Stomach (tissue), 9 donors: Measurements from ENCODE around the gene NSDHL. TPM values are rescaled to one million over a fixed set of nuclear protein-coding genes. Genes with fewer than 3 reads are reported as not detected.
"Not testable (repeated sequence)": the region's sequence is repeated elsewhere in the genome, so short reads cannot be mapped to it uniquely, and the experiment has no call there.

Experiments
- DNase-seq, 2 donors: peaks; one replicate each; pipeline versions ENCODE4 v3.0.0 to v3.0.0-alpha.2; 2013 to 2019
- H3K27ac ChIP-seq, 5 donors: fragments of 200-600 bp in 4 of 5; sonication (generic) in 4 of 5; one replicate each; pipeline ENCODE4 v1.5.1; 2013 to 2019; ENCODE audit warnings: mild to moderate bottlenecking in 1 of 5, moderate library complexity in 1 of 5
- H3K27me3 ChIP-seq, 3 donors: fragments of 200-600 bp; sonication (generic); one replicate each; pipeline ENCODE4 v1.5.1; 2017 to 2019; ENCODE audit warnings: mixed run types in 1 of 3
- H3K36me3 ChIP-seq, 4 donors: fragments of 200-600 bp; sonication (generic); 1 replicate in 3 of 4; 2 replicates in 1 of 4; pipeline ENCODE4 v1.5.1; 2016 to 2019
- H3K4me1 ChIP-seq, 4 donors: fragments of 200-600 bp; sonication (generic); one replicate each; pipeline ENCODE4 v1.5.1; 2016 to 2019
- H3K4me3 ChIP-seq, 4 donors: fragments of 200-600 bp; sonication (generic) in 3 of 4; one replicate each; pipeline ENCODE4 v1.5.1; 2016 to 2019; ENCODE audit warnings: mild to moderate bottlenecking in 1 of 4
- H3K9me3 ChIP-seq, 4 donors: fragments of 200-600 bp; sonication (generic); one replicate each; pipeline ENCODE4 v1.5.1; 2016 to 2019
- EP300 ChIP-seq: sonication (generic); formaldehyde crosslinking; IDR thresholded peaks from one replicate; pipeline ENCODE4 v1.6.1; 2017; ENCODE audit warnings: antibody characterized with exemption
- POLR2A ChIP-seq, 4 donors: fragments of 450-650 bp; IDR thresholded peaks; one replicate each; pipeline ENCODE4 v1.6.1; 2016; ENCODE audit warnings: antibody characterized with exemption in 4 of 4, control low read depth in 2 of 4, mild to moderate bottlenecking in 1 of 4, moderate library complexity in 1 of 4
- POLR2AphosphoS5 ChIP-seq, 3 donors: sonication (generic); formaldehyde crosslinking; IDR thresholded peaks; one replicate each; pipeline ENCODE4 v1.6.1; 2016; ENCODE audit warnings: antibody characterized with exemption in 3 of 3
- WGBS, 5 donors: extraction: QIAGEN DNeasy Blood & Tissue Kit in 3 of 5; methylation state at CpG; one replicate each; pipeline versions ENCODE4 v1.1.5 to v1.1.7; 2013 to 2018; 5-methylcytosine and 5-hydroxymethylcytosine counted together
- intact Hi-C: fragments of 100-400 bp; cut with DNase I; formaldehyde crosslinking; loops from one replicate; pipeline ENCODE4 v1.15.1; 2023; ENCODE audit warnings: low total_unique reads
- polyA plus RNA-seq, 3 donors: library from polyadenylated mRNA; stranded (reverse); fragments of 200-250 nt; gene quantifications; one replicate each; pipeline ENCODE4 v1.2.3, GENCODE V29; 2013
- total RNA-seq, 5 donors: library from RNA; depleted of rRNA; stranded (reverse); fragments of >200 nt; gene quantifications; one replicate each; pipeline versions ENCODE4 v1.1.0 to v1.2.3, GENCODE V29; 2014 to 2016
- TF ChIP-seq, protein P1 (sequence below), 7 experiments: fragments of 450-650 bp in 4 of 7; fragments of 200-600 bp in 3 of 7; sonication (generic) in 3 of 7; IDR thresholded peaks; one replicate each; pipeline ENCODE4 v1.5.1; 2016 to 2019; ENCODE audit warnings: antibody characterized with exemption in 7 of 7, control low read depth in 2 of 7, mild to moderate bottlenecking in 1 of 7
- donor health status: healthy with polysubstance abuse.
- donor health status: Bipolar disorder and iron deficiency.
- donor health status: healthy.

The NSDHL gene
- total and polyA plus RNA-seq, 8 donors, result 0.58 to 45.5 (median 8.9) TPM

DNA sequence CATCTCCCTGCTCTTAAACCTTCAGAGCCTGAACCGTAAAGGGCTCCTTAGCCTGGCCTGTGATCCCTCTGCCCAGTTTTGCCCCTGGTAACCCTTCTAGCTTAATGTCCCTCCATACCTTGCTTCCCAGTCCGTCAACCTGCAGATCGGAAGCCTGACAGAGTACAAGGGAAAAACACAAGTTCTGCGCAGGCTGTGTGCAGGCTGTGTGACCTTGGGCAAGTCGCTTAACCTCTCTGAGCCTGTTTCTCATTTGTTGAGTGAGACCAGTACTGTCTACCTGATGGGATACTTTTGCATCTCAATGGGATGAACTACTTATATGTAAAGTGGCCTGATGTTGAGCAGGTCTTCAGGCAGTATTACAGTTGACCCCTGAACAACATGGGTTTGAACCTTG is 1.7 kb downstream of the NSDHL start:
- no peak for DNase-seq
- no peaks in the 10 kb centered on the region for H3K27me3 ChIP-seq
- no peak overlapping the region for H3K4me3 ChIP-seq
- intact Hi-C loops, result no loop called here
- 89 to 100% (median 94%) methylated on average over 4 to 5 of the region's 5 CpGs for WGBS, 5 donors
- peaks cover 0 to 8% (median 0%) of the 10 kb centered on the region in 4 donors for H3K9me3 ChIP-seq
- no peak overlapping the region for H3K27ac ChIP-seq
- peaks cover 0 to 19% (median 13%) of the 10 kb centered on the region in 4 donors for H3K36me3 ChIP-seq
- TF ChIP-seq, protein P1, sequence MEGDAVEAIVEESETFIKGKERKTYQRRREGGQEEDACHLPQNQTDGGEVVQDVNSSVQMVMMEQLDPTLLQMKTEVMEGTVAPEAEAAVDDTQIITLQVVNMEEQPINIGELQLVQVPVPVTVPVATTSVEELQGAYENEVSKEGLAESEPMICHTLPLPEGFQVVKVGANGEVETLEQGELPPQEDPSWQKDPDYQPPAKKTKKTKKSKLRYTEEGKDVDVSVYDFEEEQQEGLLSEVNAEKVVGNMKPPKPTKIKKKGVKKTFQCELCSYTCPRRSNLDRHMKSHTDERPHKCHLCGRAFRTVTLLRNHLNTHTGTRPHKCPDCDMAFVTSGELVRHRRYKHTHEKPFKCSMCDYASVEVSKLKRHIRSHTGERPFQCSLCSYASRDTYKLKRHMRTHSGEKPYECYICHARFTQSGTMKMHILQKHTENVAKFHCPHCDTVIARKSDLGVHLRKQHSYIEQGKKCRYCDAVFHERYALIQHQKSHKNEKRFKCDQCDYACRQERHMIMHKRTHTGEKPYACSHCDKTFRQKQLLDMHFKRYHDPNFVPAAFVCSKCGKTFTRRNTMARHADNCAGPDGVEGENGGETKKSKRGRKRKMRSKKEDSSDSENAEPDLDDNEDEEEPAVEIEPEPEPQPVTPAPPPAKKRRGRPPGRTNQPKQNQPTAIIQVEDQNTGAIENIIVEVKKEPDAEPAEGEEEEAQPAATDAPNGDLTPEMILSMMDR (IDR thresholded peaks at IDR 0.05), result no peak
- no peak for TF ChIP-seq POLR2AphosphoS5 (IDR thresholded peaks at IDR 0.05)
- no peak for TF ChIP-seq EP300
- TF ChIP-seq POLR2A (IDR thresholded peaks at IDR 0.05), result no peak
- H3K4me1 ChIP-seq, result peaks cover 0 to 24% (median 19%) of the 10 kb centered on the region in 4 donors

DNA sequence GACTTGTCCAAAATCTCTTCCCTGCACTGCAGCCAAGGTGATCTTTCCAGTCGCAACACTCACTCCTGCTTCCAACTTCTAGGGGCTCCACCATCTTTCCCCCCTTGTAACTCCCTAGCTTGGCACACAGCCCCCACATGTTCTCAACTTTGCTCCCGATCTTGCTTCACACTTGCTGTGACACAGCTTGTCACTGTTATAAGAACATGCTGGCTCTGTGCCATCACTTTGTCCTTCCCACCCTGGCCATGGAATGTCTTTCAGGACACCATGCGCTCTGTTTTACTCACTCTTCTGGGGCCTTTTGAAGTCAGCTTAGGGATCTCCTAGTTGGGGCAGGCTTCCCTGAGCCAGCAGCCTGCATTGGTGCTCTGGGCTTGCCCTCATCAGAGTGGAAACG is 2.5 kb downstream of the NSDHL start:
- DNase-seq, result no peak
- intact Hi-C loops, result no loop called here
- 63 to 77% (median 71%) methylated on average over 3 to 4 of the region's 4 CpGs for WGBS, 5 donors

DNA sequence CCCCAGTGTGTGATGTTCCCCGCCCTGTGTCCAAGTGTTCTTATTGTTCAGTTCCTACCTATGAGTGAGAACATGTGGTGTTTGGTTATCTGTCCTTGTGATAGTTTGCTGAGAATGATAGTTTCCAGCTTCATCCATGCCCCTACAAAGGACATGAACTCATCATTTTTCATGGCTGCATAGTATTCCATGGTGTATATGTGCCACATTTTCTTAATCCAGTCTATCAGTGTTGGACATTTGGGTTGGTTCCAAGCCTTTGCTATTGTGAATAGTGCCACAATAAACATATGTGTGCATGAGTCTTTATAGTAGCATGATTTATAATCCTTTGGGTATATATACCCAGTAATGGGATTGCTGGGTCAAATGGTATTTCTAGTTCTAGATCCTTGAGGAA is 4.6 kb downstream of the NSDHL start:
- H3K4me3 ChIP-seq, H3K9me3 ChIP-seq, intact Hi-C loops, DNase-seq, H3K27me3 ChIP-seq, H3K27ac ChIP-seq, H3K36me3 ChIP-seq: not testable (repeated sequence)
- peaks cover 0 to 14% (median 13%) of the 10 kb centered on the region in 4 donors for H3K4me1 ChIP-seq
- WGBS, 5 donors, result 76 to 91% (median 80%) methylated on average over 1 of the region's 1 CpG

More for the DNA sequence above, 2.5 kb downstream of the NSDHL start:
- Histone ChIP-seq H3K4me1 (peaks cover 0 to 24% (median 19%) of the 10 kb centered on the region in 4 donors), H3K27ac (no peak overlapping the region), H3K9me3 (peaks cover 0 to 8% (median 0%) of the 10 kb centered on the region in 4 donors), H3K27me3 (no peaks in the 10 kb centered on the region), H3K36me3 (peaks cover 0 to 13% (median 6%) of the 10 kb centered on the region in 4 donors), H3K4me3 (no peak overlapping the region)
- TF ChIP-seq, protein P1 (IDR thresholded peaks at IDR 0.05), result no peak
- TF ChIP-seq POLR2A (IDR thresholded peaks at IDR 0.05) (no peak), EP300 (no peak), POLR2AphosphoS5 (IDR thresholded peaks at IDR 0.05) (no peak)

DNA sequence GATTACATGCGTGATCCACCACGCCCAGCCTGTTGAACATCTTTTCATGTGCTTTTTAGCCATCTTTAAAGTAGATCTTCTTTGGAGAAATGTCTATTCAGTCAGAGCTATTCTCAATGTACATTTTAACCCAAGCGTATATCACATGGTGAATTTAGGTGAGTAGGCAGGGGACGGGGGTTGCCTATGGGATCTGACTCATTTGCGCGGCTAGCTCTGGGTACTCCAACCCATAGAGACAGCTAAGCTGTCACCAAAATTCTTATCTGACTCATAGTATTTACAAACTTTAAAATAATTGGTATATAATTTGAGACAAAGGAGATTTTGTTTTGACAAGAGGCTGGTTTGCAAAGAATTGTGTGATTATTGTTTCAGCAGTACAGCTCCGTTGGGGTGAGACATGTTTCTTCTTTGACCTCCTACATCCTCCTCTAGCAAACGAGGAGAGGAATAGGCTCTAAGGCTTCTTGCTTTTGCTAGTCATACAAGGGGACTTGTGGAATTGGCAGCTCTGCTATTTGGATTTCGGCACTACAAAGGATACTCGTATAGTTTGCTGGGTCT is 12.0 kb downstream of the NSDHL start:
- TF ChIP-seq, protein P1 (IDR thresholded peaks at IDR 0.05), result no peak
- TF ChIP-seq POLR2A (IDR thresholded peaks at IDR 0.05), result no peak
- TF ChIP-seq POLR2AphosphoS5 (IDR thresholded peaks at IDR 0.05), result no peak
- no peak for TF ChIP-seq EP300
- intact Hi-C loops, result no loop called here
- Histone ChIP-seq H3K9me3 (peaks cover 0 to 11% (median 5%) of the 10 kb centered on the region in 4 donors), H3K4me1 (no peaks in the 10 kb centered on the region), H3K36me3 (peaks cover 0 to 17% (median 11%) of the 10 kb centered on the region in 4 donors), H3K4me3 (no peak overlapping the region), H3K27me3 (no peaks in the 10 kb centered on the region), H3K27ac (no peak overlapping the region)
- 81 to 98% (median 88%) methylated on average over 10 of the region's 10 CpGs for WGBS, 5 donors
- DNase-seq, result no peak

DNA sequence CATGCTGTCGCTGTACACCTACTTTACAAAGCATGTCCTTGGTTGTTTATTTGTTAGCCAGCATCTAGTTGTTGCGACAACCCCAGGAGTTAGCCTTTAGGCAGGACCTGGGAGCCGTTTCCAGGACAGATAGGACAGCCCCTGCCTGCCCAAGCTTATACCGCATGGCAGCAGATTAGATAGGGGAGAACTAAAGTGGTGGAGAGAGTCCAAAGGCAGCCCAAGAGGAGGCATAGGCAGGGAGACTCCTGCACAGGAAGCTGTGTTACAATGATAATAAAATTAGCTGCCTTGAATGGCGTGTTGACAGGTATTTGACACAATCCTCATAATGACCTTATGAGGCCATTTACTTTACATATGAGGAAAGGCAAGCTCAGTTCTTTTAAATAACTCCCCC is 13.0 kb downstream of the NSDHL start:
- WGBS, 5 donors, result 58 to 79% (median 70%) methylated on average over 5 of the region's 5 CpGs

More for the DNA sequence above, 13.0 kb downstream of the NSDHL start:
- Histone ChIP-seq H3K4me1 (no peaks in the 10 kb centered on the region), H3K4me3 (no peak overlapping the region), H3K27me3 (no peaks in the 10 kb centered on the region), H3K27ac (no peak overlapping the region), H3K36me3 (peaks cover 0 to 22% (median 16%) of the 10 kb centered on the region in 4 donors), H3K9me3 (peaks cover 0 to 11% (median 5%) of the 10 kb centered on the region in 4 donors)
- DNase-seq, result no peak
- TF ChIP-seq EP300, result no peak
- TF ChIP-seq, protein P1 (IDR thresholded peaks at IDR 0.05), result no peak
- TF ChIP-seq POLR2AphosphoS5 (IDR thresholded peaks at IDR 0.05), result no peak
- TF ChIP-seq POLR2A (IDR thresholded peaks at IDR 0.05), result no peak
- intact Hi-C loops, result no loop called here
